ENCODE data around the gene CELF4.

CELF4 gene

GRCh38 chr18:37249895-37250618 is 315.5 kb downstream of the CELF4 start:
- Histone ChIP-seq H3K4me3 (ENCODE audit: low read depth, low read length) (no peak overlapping the region), H3K27me3 (ENCODE audit: control insufficient read depth, insufficient read depth, low read length) (no peaks in the 10 kb centered on the region), H3K9me3 (ENCODE audit: control insufficient read depth, low read length) (no peaks in the 10 kb centered on the region), H3K27ac (no peak overlapping the region), H2AFZ (no peak overlapping the region), H3K4me1 (peaks cover 6% of the 10 kb centered on the region), H3K36me3 (ENCODE audit: control insufficient read depth, insufficient read depth, low read length) (no peaks in the 10 kb centered on the region), H3K9ac (no peak overlapping the region), H3K79me2 (no peaks in the 10 kb centered on the region), H3K4me2 (ENCODE audit: low read length) (no peak overlapping the region)
- no peak for TF ChIP-seq CTCF (IDR thresholded peaks at IDR 0.05)

GRCh38 chr18:37249171-37249886 is 316.3 kb downstream of the CELF4 start:
- no peaks in the 10 kb centered on the region for H3K27me3 ChIP-seq (ENCODE audit: control insufficient read depth, insufficient read depth, low read length)
- H3K9ac ChIP-seq: no peak overlapping the region
- no peaks in the 10 kb centered on the region for H3K9me3 ChIP-seq (ENCODE audit: control insufficient read depth, low read length)
- no peak overlapping the region for H3K4me3 ChIP-seq (ENCODE audit: low read depth, low read length)
- no peaks in the 10 kb centered on the region for H3K4me1 ChIP-seq
- no peak for TF ChIP-seq CTCF (IDR thresholded peaks at IDR 0.05)
- H3K27ac ChIP-seq: no peak overlapping the region
- no peak overlapping the region for H2AFZ ChIP-seq
- H3K36me3 ChIP-seq (ENCODE audit: control insufficient read depth, insufficient read depth, low read length): no peaks in the 10 kb centered on the region
- no peak overlapping the region for H3K4me2 ChIP-seq (ENCODE audit: low read length)
- no peaks in the 10 kb centered on the region for H3K79me2 ChIP-seq

GRCh38 chr18:37248281-37248680 is 317.3 kb downstream of the CELF4 start:
- H3K36me3 ChIP-seq (ENCODE audit: control insufficient read depth, insufficient read depth, low read length): no peaks in the 10 kb centered on the region
- TF ChIP-seq CTCF (IDR thresholded peaks at IDR 0.05): no peak
- H3K9me3 ChIP-seq (ENCODE audit: control insufficient read depth, low read length): no peaks in the 10 kb centered on the region
- no peaks in the 10 kb centered on the region for H3K79me2 ChIP-seq
- H3K4me1 ChIP-seq: no peaks in the 10 kb centered on the region
- no peak overlapping the region for H2AFZ ChIP-seq
- H3K9ac ChIP-seq: no peak overlapping the region
- H3K27me3 ChIP-seq (ENCODE audit: control insufficient read depth, insufficient read depth, low read length): no peaks in the 10 kb centered on the region
- no peak overlapping the region for H3K27ac ChIP-seq
- H3K4me3 ChIP-seq (ENCODE audit: low read depth, low read length): no peak overlapping the region
- no peak overlapping the region for H3K4me2 ChIP-seq (ENCODE audit: low read length)

- Histone ChIP-seq H3K79me2 (no peaks in the 10 kb centered on the region), H3K9me3 (ENCODE audit: control insufficient read depth, low read length) (no peaks in the 10 kb centered on the region), H3K36me3 (ENCODE audit: control insufficient read depth, insufficient read depth, low read length) (no peaks in the 10 kb centered on the region), H3K4me3 (ENCODE audit: low read depth, low read length) (no peak overlapping the region), H3K9ac (no peak overlapping the region), H2AFZ (no peak overlapping the region), H3K4me1 (no peaks in the 10 kb centered on the region), H3K27me3 (ENCODE audit: control insufficient read depth, insufficient read depth, low read length) (no peaks in the 10 kb centered on the region), H3K27ac (no peak overlapping the region), H3K4me2 (ENCODE audit: low read length) (no peak overlapping the region)
- no peak for TF ChIP-seq CTCF (IDR thresholded peaks at IDR 0.05)
Observed at GRCh38 chr18:37247497-37248161, 318.0 kb downstream of the CELF4 start.
